ENCODE measurements around the gene OR2Z1. TPM values are rescaled to one million over a fixed set of nuclear protein-coding genes. Genes with fewer than 3 reads are reported as not detected.

OR2Z1 gene
- total and polyA plus RNA-seq, 2 of the 4 experiments (the other 2 are of a cell fraction) = not detected

DNA sequence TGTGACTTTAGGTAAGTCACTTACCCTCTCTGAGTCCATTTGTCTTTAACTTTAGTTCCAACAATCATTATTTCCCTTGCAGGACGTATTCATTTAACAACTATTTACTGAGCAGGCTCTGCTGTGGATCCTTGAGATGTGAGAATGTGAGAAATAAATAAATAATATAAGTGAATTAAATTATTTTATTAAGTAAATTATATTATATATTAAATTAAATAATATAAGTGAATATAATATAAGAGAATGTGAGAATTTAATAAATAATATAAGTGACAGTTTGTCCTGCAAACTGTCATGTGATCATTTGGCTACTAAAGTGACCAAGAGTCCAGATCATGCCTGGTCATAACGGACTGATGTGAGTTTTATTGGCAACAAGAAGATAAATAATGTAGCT lies 598 bp downstream of the OR2Z1 start:
- Histone ChIP-seq H2BK15ac (ENCODE audit: low read depth, low read length) (no peak overlapping the region), H3K9me1 (ENCODE audit: insufficient read depth, low read length) (no peaks in the 10 kb centered on the region), H3K4me2 (ENCODE audit: low read depth, low read length) (no peak overlapping the region), H3K27ac (ENCODE audit: insufficient read depth, low read length) (no peak overlapping the region), H3K4me3 (ENCODE audit: insufficient read depth, low read depth, low read length) (no peak overlapping the region), H3K4me1 (ENCODE audit: control insufficient read depth, insufficient read depth, low read length) (no peaks in the 10 kb centered on the region), H4K20me1 (ENCODE audit: insufficient read depth, low read length) (no peaks in the 10 kb centered on the region), H2AFZ (replicated peaks; ENCODE audit: low read length, poor library complexity) (no peak overlapping the region), H2AK5ac (ENCODE audit: low read depth, low read length) (no peak overlapping the region), H4K5ac (ENCODE audit: low read depth, low read length) (no peak overlapping the region), H2BK5ac (ENCODE audit: low read depth, low read length, poor library complexity, severe bottlenecking) (no peak overlapping the region), H4K8ac (ENCODE audit: low read depth in 2 of 2, low read length in 2 of 2) (no peak overlapping the region), H3K4ac (ENCODE audit: low read depth, low read length) (no peak overlapping the region), H2BK20ac (ENCODE audit: low read depth, low read length) (no peak overlapping the region), H4K91ac (ENCODE audit: insufficient read depth, low read depth, low read length) (no peak overlapping the region), H3K14ac (replicated peaks; ENCODE audit: low read depth, low read length) (no peak overlapping the region), H3K79me1 (ENCODE audit: low read depth in 1 of 2, low read length in 2 of 2) (no peaks in the 10 kb centered on the region), H3K56ac (ENCODE audit: extremely low read depth, insufficient read depth, low read length) (no peak overlapping the region), H3K9me3 (ENCODE audit: control insufficient read depth, insufficient read depth, low read length) (peaks cover 22% of the 10 kb centered on the region), H3K18ac (ENCODE audit: low read depth, low read length) (no peak overlapping the region), H3K27me3 (ENCODE audit: control insufficient read depth, insufficient read depth, low read length) (no peaks in the 10 kb centered on the region), H3K23ac (ENCODE audit: low read depth, low read length) (no peak overlapping the region), H2BK120ac (ENCODE audit: low read depth, low read length) (no peak overlapping the region), H3K9ac (ENCODE audit: low read depth, low read length) (no peak overlapping the region), H2AK9ac (replicated peaks; ENCODE audit: low read depth, low read length, poor library complexity) (no peak overlapping the region), H3K36me3 (ENCODE audit: control insufficient read depth, insufficient read depth, low read length) (no peaks in the 10 kb centered on the region)
- dilution Hi-C loops (cut with HindIII; ENCODE audit: low sequenced_read_pairs, unreplicated experiment) = no loop called here
- DNase-seq (no peak), ATAC-seq (ENCODE audit: low read depth) (no peak)
- ChIA-PET POLR2A (ENCODE audit: unreplicated experiment) (no interaction called here), CTCF (no interaction called here)
- in situ Hi-C loops (cut with MboI; ENCODE audit: low sequenced_read_pairs) = no loop called here
- intact Hi-C loops (cut with micrococcal nuclease) = no loop called here
- TF ChIP-seq NFE2L2 (IDR thresholded peaks at IDR 0.05; ENCODE audit: low read depth, low read length) (no peak), MAFK (IDR thresholded peaks at IDR 0.05; ENCODE audit: low read depth, low read length) (no peak), CEBPB (IDR thresholded peaks at IDR 0.05; ENCODE audit: low read depth, low read length) (no peak), MAZ (IDR thresholded peaks at IDR 0.05; ENCODE audit: borderline replicate concordance, low read depth, low read length) (no peak), CTCF (conservative IDR thresholded peaks at IDR 0.05; ENCODE audit: low read depth, low read length) (no peak), BHLHE40 (IDR thresholded peaks at IDR 0.05; ENCODE audit: low read depth, low read length) (no peak)
- BruUV-seq (replicated peaks) = no TSS peak
- WGBS, 2 experiments (ENCODE audit: extremely low coverage in 2 of 2, insufficient read length in 1 of 2) = no CpG with 5 or more reads among the region's 2 CpGs

Data from IMR-90 (cell line).